Heart right ventricle (tissue), 16 donors: ENCODE results near the gene BUB1B. TPM values are rescaled to one million over a fixed set of nuclear protein-coding genes. Genes with fewer than 3 reads are reported as not detected.

Experiments
- ATAC-seq, 8 donors: fragments of 200-7000 bp; cut with Tn5 transposase; one replicate each; pipeline ENCODE4 v1.9.1; 2020; ENCODE audit warnings: mild to moderate bottlenecking in 8 of 8, moderate library complexity in 8 of 8, moderate number of reproducible peaks in 1 of 8
- DNase-seq, 2 donors: peaks; one replicate each; pipeline ENCODE4 v3.0.0-alpha.2; 2020
- H3K27ac ChIP-seq, 10 donors: fragments of 200-600 bp; sonication (generic) in 2 of 10; one replicate each; pipeline versions ENCODE4 v1.5.0 to v1.8.0; 2020 to 2022; ENCODE audit warnings: mild to moderate bottlenecking in 3 of 10
- H3K27me3 ChIP-seq, 7 donors: fragments of 200-600 bp; one replicate each; pipeline ENCODE4 v1.8.0; 2021 to 2022; ENCODE audit warnings: mild to moderate bottlenecking in 2 of 7
- H3K36me3 ChIP-seq, 9 donors: fragments of 200-600 bp; sonication (generic) in 1 of 9; one replicate each; pipeline versions ENCODE4 v1.5.0 to v1.8.0; 2020 to 2022; ENCODE audit warnings: mild to moderate bottlenecking in 2 of 9
- H3K4me1 ChIP-seq, 9 donors: fragments of 200-600 bp; sonication (generic) in 1 of 9; one replicate each; pipeline versions ENCODE4 v1.5.0 to v1.8.0; 2020 to 2022; ENCODE audit warnings: mild to moderate bottlenecking in 4 of 9
- H3K4me3 ChIP-seq, 10 donors: fragments of 200-600 bp; sonication (generic) in 2 of 10; one replicate each; pipeline versions ENCODE4 v1.5.0 to v1.8.0; 2020 to 2022; ENCODE audit warnings: mild to moderate bottlenecking in 7 of 10, moderate library complexity in 2 of 10
- H3K9me3 ChIP-seq, 11 donors: fragments of 200-600 bp in 10 of 11; sonication (generic) in 2 of 11; one replicate each; pipeline versions ENCODE4 v1.5.0 to v1.8.0; 2013 to 2022; ENCODE audit warnings: mild to moderate bottlenecking in 2 of 11, control low read depth in 1 of 11, moderate library complexity in 1 of 11
- WGBS, 2 donors: extraction: QIAGEN DNeasy Blood & Tissue Kit; methylation state at CpG; one replicate each; pipeline ENCODE4 v1.1.7; 2013; ENCODE audit warnings: inconsistent platforms in 1 of 2; 5-methylcytosine and 5-hydroxymethylcytosine counted together
- intact Hi-C, 10 donors: fragments of 100-400 bp; cut with DNase I; formaldehyde crosslinking; loops; one replicate each; pipeline versions ENCODE4 v1.11.1 to v1.14.2; 2022
- polyA plus RNA-seq, 2 donors: library from polyadenylated mRNA; stranded (reverse); fragments of 200-250 nt; gene quantifications; one replicate each; pipeline ENCODE4 v1.2.3, GENCODE V29; 2013
- total RNA-seq, 10 donors: library from RNA; stranded (reverse); fragmentation: NEBNext Ultra II Directional in 3 of 10; extraction: Animal tissue kit (Norgen Biotek cat#: 25700) in 3 of 10; gene quantifications; one replicate each; pipeline versions ENCODE4 v1.2.1 to v1.2.4, GENCODE V29; 2021 to 2023
- TF ChIP-seq, protein P1 (sequence below), 9 donors: fragments of 200-600 bp; sonication (generic) in 2 of 9; IDR thresholded peaks; one replicate each; pipeline versions ENCODE4 v1.5.0 to v1.8.0; 2021 to 2022; ENCODE audit warnings: antibody characterized with exemption in 9 of 9, mild to moderate bottlenecking in 5 of 9, moderate library complexity in 1 of 9
- donor health status: Arrhythmogenic right ventricular cardiomyopathy.
- donor health status: ischemic (EF 13 %, LVEDD 7.1; RV severe dilation, severe dysfunction).
- donor health status: healthy with polysubstance abuse.
- donor health status: DM: no; HTN: yes; CAD: no.
- donor health status: DM: no; HTN: no; CAD: no.
- donor health status: ischemic (EF 25% LVEDD 6.9; RV normal size, moderate dysfunction).
- donor health status: ischemic (EF 25% LVEDD 5.7; RV mildly dilated, moderate dysfunction).
- donor health status: healthy.
- donor health status: DM: yes; HTN: yes; CAD: no.
- donor health status: Ischemic cardiomyopathy.
- donor health status: ischemic (EF 35%, LVEDD 5.7; RV mildly dilated, moderate dysfunction).
- donor health status: nonischemic (EF 11% LVEDD 7.7; RV severe dilation, severe dysfunction).
- donor health status: DM: yes; HTN: yes; CAD: no.
- donor health status: PGD.
- donor health status: ischemic (EF 29% LVEDD 5.4; RV normal size, mild dysfunction).
- donor health status: nonischemic (EF 23%, LVEDD 6.1; RV moderate dilation, normal function).

Gene BUB1B
- total and polyA plus RNA-seq, 12 donors: 0.17 to 5.1 (median 1.0) TPM

DNA sequence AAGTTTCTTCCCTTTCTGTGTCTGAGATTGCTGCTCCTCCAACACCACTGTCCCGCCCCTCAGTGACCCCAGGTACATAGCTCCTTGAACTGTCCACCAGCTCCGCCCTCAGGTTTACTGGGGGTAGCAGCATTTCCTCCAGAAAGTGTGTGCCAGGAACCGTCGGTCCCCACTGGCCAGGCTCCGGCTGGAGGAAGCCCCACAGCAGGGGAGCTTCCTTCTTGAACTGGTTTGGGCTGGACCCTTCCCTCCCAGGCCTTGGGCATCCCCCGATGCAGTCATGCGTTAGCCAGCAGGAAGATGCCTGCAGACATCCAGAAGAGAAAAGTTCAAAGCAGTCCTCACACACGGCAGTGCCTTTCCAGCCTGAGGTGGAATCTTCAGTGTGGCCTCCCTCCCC is 97.7 kb downstream of the BUB1B start:
- no peaks in the 10 kb centered on the region for H3K36me3 ChIP-seq
- no peak overlapping the region for H3K4me3 ChIP-seq
- no peak overlapping the region for H3K27ac ChIP-seq
- TF ChIP-seq, protein P1, sequence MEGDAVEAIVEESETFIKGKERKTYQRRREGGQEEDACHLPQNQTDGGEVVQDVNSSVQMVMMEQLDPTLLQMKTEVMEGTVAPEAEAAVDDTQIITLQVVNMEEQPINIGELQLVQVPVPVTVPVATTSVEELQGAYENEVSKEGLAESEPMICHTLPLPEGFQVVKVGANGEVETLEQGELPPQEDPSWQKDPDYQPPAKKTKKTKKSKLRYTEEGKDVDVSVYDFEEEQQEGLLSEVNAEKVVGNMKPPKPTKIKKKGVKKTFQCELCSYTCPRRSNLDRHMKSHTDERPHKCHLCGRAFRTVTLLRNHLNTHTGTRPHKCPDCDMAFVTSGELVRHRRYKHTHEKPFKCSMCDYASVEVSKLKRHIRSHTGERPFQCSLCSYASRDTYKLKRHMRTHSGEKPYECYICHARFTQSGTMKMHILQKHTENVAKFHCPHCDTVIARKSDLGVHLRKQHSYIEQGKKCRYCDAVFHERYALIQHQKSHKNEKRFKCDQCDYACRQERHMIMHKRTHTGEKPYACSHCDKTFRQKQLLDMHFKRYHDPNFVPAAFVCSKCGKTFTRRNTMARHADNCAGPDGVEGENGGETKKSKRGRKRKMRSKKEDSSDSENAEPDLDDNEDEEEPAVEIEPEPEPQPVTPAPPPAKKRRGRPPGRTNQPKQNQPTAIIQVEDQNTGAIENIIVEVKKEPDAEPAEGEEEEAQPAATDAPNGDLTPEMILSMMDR (IDR thresholded peaks at IDR 0.05): no peak
- no peaks in the 10 kb centered on the region for H3K9me3 ChIP-seq
- ATAC-seq: no peak
- DNase-seq: no peak
- peaks cover 0 to 4% (median 2%) of the 10 kb centered on the region in 9 donors for H3K4me1 ChIP-seq
- WGBS, 2 donors: 56 to 64% methylated on average over 8 of the region's 8 CpGs
- intact Hi-C loops: no loop called here
- H3K27me3 ChIP-seq: peaks cover 0 to 34% (median 22%) of the 10 kb centered on the region in 7 donors

DNA sequence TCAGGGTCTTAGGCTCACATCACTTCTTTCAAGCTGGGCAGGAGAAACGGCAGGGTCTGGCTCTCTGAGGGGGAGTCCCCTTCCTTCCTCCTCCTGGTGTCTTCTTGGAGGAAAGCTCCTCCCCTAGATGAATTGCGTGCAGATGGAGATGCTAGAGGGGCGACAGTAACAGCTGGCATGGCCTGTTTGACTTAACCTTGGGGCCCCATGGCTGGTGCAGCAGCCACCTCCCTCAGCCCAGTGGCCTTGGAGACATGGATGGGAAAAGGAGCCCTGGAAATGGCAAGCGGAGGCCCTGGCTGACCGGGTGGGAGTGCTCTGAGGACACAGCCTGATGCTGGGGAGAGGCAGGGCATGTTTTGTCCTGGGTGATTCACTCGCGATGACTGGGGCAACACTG is 98.2 kb downstream of the BUB1B start:
- intact Hi-C loops: no loop called here
- no peak overlapping the region for H3K4me3 ChIP-seq
- ATAC-seq (no peak), DNase-seq (no peak)
- TF ChIP-seq, protein P1 (IDR thresholded peaks at IDR 0.05): no peak
- WGBS, 2 donors: 66 to 77% methylated on average over 7 of the region's 7 CpGs
- H3K9me3 ChIP-seq: no peaks in the 10 kb centered on the region
- H3K27me3 ChIP-seq: peaks cover 0 to 30% (median 17%) of the 10 kb centered on the region in 7 donors
- H3K27ac ChIP-seq: no peak overlapping the region
- H3K36me3 ChIP-seq: no peaks in the 10 kb centered on the region
- H3K4me1 ChIP-seq: no peaks in the 10 kb centered on the region

DNA sequence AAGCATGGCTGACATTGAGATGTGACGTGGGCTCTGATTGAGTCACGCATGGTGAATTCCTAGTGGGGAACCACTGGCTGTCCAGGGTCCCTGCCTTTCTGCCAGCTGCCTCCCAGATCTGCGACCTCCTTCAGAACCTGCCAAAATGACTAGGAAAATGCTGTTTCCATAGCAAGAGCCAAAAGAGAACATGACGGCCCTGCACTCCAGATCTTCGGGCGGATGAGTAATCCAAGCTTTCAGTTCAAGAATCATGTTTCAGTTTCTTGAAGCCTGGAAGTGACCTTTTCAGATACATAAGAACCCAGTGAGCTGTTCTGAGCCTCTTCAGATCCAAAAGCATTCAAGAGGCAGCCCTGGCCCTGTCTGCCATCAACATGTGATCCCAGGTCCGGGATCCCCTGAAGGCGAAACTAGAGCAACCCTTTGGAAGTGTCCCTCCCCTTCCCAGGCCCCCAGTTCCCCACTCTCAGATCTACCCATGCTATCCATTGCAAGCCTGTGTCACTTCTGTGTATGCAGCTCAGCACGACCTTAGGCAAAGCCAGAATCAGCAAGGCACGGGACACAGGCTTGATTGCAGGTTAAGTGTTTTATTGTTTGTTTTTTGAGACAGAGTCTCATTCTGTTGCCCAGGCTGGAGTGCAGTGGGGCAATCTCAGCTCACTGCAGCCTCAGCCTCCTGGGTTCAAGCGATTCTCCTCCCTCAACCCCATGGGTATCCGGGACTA is 102.3 kb downstream of the BUB1B start:
- 85 to 90% methylated on average over 12 of the region's 12 CpGs for WGBS, 2 donors

DNA sequence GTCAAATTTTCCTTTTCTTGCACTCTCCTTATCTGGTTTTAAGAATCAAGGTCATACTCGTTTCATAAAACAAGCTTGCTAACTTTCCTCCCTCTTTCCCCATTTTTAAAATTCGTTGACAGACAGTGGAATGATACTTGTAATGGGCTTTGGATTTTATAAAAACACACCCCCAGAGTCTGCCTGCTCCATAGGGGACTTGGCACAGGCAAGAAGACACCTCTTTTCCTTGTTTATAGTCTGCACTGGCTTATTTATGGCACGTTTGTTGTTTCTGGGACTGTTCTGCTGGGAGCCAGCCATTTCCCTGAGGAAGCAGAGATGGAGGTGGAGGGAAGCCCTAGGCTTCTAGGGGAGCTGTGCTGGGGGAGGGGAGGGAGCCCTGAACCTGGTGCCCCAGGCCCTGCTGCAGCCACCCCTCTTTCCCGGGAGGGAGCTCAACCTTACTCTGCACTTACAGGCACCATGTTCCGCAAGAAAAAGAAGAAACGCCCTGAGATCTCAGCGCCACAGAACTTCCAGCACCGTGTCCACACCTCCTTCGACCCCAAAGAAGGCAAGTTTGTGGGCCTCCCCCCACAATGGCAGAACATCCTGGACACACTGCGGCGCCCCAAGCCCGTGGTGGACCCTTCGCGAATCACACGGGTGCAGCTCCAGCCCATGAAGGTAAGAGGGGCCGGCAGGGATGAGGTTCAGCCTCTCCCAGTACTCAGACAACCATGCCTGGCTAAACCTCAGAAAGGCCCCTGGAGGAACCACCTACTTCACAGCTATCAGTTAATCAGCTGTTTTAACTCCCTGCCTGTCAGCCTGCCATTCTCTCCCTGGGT is 103.7 kb downstream of the BUB1B start:
- Histone ChIP-seq H3K4me3 (no peak overlapping the region), H3K27me3 (no peaks in the 10 kb centered on the region), H3K36me3 (no peaks in the 10 kb centered on the region), H3K9me3 (no peaks in the 10 kb centered on the region), H3K4me1 (peaks cover 0 to 10% (median 0%) of the 10 kb centered on the region in 9 donors), H3K27ac (no peak overlapping the region)
- no peak for DNase-seq
- intact Hi-C loops: loop anchor here in 2 of 10 donors (5.0 kb wide), 2 partner anchors 32 to 37 kb away; no protein-coding TSS in a partner anchor
- ATAC-seq: no peak
- WGBS, 2 donors: 79 to 84% methylated on average over 16 of the region's 16 CpGs
- TF ChIP-seq, protein P1 (IDR thresholded peaks at IDR 0.05): no peak

More for the DNA sequence above, 102.3 kb downstream of the BUB1B start:
- Histone ChIP-seq H3K36me3 (no peaks in the 10 kb centered on the region), H3K27me3 (peaks cover 0 to 10% (median 0%) of the 10 kb centered on the region in 7 donors), H3K4me1 (peaks cover 0 to 10% (median 0%) of the 10 kb centered on the region in 9 donors), H3K9me3 (no peaks in the 10 kb centered on the region), H3K27ac (no peak overlapping the region), H3K4me3 (no peak overlapping the region)
- DNase-seq (no peak), ATAC-seq (peak in 1 of 8 donors; percentile 38)
- intact Hi-C loops: no loop called here
- TF ChIP-seq, protein P1 (IDR thresholded peaks at IDR 0.05): no peak
